HG03108 (cell line): ENCODE measurements around the gene TMEFF1.

ENCODE experiments used
- ATAC-seq: cut with Tn5 transposase; IDR thresholded peaks from one replicate; pipeline ENCODE4 v1.9.1; 2021; ENCODE audit warnings: moderate library complexity; ENCODE audit not compliant: unreplicated experiment

TMEFF1 gene

DNA sequence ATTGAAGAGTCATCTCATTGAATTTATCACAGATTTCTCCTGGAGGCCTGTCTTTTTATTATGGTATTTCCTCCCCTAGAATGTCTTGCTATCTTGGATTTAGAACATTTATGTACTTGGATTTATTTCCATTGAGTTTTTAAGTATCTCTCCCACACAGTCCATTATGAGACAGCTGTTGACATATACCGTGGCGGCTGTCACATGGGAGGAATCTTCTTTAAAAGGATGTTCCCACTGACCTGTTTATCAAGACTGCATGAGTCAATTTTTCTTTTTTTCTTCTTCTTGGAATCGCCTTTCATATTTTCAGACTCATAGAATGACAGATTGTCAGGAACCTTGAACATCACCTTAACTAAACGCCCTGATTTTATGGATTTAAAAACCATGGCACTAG, 102.1 kb downstream of the TMEFF1 start:
- no peak for ATAC-seq

DNA sequence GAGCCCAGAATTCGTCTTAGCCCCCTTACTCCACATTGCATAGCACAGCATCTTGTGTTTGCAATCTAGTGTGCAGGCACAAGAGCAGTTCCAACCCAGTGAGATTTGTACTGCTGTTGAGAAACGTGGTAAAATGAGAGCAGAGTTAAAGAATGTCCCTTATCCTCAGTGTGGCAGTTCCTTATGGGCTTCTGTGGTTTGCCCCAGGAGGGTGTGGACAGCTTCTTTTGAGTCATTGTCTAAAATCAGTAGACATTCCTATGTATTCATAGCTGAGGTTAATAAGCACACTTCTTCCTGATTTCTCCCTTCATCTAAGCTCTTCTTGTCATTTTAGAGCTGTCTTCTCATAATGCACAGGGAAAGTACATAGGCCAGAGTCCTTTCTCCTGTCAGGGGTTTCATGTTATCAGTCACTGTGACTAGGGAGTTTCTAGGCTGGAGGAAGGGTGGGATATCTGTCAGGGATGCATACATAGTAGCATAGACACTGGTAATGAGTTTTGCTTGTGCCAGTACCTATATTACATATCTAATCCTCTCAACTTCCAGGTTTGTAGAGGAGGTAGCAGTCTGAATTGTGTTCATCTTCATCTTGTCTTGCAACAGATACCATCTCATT, 102.9 kb downstream of the TMEFF1 start:
- no peak for ATAC-seq

DNA sequence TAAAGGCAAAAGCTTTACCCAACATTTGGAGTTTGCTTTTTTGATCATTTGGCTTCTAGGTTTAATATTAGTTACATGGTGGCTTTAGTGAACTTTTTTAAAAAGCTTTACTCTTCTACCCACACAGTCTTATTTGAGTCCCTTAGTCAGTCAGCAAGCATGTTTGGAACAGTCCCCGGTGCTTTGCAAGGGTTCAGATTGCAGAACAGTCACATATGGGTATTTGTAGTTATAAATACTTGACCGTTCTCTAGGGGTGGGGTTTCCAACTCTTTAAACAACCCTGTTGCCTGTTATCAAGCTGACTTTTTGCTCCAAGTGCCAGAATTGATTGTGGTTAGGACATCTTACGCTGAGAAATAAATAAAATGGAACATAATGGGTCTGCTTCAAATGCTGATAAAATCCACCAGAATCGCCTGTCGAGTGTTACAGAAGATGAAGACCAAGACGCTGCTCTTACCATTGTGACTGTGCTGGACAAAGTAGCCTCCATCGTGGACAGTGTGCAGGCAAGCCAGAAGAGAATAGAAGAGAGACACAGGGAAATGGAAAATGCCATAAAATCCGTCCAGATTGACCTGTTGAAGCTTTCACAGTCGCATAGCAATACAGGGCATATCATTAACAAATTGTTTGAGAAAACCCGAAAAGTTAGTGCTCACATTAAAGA, 105.0 kb downstream of the TMEFF1 start, which contains the start of gene CAVIN4:
Gene CAVIN4 (plus strand): TSS at position 304 of the 673 bp plus-strand sequence. CDS start 65 bp downstream, at position 369.
- ATAC-seq: no peak

DNA sequence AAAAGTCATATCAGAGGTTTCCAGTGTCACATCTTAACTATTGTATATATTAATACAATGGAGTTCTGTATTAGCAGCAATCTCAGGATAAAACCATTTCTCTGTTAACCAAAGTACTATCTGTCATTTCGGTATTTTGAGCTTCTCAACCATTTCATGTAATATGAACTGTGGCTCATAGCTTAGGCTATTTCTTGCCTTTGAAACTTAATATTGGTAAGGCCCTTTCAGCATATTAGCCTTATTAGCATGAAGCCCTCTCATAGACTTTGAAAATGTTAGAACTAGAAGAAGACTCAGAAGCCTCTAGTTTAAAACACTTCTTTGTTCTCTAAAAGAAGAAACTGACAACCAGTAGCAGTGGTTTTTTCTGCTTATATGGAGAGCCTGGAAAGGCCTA, 105.7 kb downstream of the TMEFF1 start:
- no peak for ATAC-seq

DNA sequence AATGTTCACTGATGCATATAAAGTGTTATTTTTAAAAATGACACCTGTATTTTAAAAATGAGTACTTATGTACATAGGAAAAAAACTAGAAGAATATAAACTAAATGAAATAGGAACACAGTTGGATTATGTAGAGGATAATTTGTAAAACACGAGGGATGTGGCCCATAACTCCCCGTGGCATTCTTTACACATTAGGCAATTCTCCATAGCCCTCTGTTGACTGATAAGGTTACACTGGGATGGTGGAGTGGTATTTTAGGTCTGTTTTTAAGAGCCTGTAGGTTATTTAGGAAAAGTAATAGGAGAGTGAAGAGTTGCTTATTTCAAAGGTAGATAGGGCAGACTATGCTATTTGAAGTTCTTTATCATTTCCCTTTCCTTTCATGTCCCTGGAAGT, 106.7 kb downstream of the TMEFF1 start:
- no peak for ATAC-seq

DNA sequence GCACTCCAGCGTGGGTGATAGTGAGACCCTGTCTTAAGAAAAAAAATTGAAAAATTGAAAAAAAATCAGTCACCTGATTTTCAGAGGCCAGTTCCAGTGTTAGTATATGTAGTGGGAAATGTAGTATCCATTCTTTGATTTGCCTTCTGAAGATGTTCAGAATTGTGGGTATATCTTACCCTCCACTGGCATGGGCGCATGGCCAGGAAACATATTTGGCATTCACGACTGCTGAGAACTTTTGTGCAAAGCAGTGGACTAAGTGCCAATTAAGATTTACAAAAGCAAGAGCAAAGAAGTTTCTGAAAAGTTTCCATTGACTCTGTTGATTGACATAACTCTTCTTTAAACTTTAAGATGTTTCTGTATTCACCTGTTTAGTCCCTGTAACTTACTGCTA, 107.3 kb downstream of the TMEFF1 start:
- ATAC-seq: no peak

DNA sequence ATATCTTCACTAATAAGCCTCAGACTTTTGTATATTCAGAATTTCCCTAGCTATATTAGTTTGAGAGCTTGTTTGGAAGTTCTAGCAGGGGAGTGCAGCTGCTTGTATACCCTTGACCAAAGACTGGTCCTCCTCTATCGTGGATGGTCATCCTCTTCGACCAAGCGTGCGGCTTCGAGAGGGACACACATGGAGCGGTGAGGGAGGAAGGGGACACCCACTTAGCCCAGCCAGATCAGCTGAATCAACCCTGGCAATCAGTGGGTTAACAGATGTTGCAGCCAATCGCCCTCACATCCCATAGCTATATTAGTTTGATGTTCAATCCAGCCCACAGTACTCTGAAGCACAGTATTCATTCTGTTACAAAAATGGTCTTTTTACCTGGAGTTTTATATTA, 108.1 kb downstream of the TMEFF1 start:
- ATAC-seq: no peak

DNA sequence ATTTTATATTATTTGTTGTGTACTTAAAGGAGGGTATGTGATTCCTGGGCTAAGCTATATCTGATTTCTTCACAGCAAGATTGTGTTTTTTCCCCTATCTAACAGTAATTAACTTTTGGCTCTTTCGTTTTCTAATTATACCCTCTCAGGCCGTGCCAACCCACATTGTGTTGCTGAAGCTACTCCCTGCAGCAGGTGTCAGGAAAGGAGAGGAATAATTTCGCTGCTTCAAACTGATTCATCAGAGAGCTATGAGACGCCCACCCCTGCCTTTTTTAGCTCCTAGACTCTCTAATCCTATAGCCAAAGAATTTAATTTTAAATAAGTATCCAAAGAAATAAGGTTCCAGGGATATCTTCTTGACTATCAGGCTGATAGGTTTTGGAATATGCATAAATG, 108.7 kb downstream of the TMEFF1 start:
- ATAC-seq: no peak

DNA sequence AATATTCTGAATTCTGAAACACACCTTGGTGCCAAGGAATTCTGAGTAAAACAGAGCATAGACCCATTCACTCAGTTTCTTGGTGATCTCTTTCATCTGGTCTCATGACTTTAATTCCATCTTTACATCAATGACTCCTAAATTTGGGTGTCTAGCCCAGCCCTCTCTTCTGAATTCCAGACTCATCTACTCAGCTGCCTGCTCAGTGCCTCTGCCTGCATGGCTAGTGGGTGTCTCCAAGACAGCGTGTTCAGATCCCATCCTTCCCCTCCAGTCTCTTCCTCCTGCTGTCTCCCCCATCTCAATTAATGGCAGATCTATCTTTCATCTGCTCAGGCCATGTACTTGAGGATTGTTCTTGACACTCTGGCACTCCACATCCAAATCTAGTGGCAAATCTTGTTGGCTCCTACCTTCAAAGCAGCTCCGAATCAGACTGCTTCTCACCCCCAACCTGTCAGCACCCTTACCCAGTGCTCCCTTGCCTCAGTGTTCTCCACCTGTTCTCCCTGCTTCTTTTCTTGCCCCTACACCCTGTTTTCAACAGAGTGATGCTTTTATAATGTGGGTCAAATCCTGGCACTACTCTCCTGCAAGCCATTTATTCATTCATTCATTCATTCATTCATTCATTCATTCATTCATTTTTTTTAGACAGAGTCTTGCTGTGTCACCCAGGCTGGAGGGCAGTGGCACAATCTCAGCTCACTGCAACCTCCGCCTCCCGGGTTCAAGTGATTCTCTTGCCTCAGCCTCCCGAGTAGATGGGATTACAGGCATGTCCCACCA, 110.3 kb downstream of the TMEFF1 start:
- no peak for ATAC-seq

DNA sequence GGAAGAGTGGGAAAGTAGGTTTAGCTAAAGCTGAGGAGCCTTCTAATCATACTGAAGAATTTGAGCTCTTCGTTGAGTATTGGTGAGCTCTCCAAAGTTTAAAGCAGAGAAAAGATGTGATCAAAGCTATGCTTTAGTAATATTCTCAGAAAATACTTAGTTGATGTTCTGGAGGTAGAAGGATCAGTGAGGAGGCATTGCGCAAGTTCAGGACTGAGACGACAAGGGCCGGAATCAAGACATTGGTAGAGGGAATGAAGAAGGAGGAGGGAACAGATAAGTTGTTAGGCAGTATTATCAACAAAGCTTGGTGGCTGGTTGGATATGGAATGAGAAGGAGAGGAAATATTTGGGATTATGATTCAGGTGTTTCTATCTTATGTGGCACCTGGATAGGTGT, 112.0 kb downstream of the TMEFF1 start:
- no peak for ATAC-seq

DNA sequence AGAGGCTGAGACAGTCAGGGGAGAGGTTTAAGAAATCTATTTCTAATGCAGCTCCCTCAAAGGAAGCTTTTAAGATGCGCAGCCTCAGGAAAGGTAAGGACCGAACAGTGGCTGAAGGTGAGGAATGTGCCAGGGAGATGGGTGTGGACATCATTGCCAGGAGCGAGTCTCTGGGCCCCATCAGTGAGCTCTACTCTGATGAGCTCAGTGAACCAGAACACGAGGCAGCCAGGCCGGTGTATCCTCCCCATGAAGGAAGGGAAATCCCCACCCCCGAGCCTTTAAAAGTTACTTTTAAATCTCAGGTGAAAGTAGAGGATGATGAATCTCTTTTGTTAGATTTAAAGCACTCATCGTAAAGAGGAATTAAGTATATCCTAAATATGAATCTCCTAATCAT, 113.1 kb downstream of the TMEFF1 start:
- no peak for ATAC-seq

DNA sequence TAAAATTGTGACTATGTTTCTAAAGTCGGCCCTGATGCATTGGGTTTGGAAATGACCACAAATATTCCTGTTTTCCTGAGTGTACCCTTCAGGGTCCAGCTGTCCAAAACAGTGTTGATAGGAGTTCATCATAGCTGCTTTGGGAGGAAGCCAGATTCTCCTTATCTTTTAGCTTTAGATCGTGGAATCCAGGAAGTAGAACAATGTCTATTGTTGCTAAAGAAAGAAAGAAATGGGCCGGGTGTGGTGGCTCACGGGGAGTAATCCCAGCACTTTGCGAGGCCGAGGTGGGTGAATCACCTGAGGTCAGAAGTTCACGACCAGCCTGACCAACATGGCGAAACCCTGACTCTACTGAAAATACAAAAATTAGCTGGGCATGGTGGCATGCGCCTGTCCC, 114.4 kb downstream of the TMEFF1 start:
- ATAC-seq: no peak

DNA sequence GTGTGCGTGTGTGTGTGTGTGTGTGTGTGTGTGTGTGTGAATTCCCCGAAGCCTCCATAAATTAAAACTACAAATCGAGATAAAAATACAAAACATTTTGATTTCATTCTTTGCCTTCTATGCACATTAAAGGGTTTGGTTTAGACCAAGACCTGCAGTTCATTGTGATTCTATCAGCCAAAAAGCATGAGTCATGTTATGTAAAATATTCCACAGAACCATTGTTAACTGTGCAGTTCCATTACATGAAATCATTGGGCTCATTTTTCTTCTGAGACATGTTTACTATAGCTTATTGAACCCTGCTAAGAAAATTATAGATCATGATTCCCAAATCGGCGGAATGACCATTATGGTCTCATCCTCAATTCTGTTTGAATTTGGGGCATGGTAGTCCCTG, 116.6 kb downstream of the TMEFF1 start:
- no peak for ATAC-seq

DNA sequence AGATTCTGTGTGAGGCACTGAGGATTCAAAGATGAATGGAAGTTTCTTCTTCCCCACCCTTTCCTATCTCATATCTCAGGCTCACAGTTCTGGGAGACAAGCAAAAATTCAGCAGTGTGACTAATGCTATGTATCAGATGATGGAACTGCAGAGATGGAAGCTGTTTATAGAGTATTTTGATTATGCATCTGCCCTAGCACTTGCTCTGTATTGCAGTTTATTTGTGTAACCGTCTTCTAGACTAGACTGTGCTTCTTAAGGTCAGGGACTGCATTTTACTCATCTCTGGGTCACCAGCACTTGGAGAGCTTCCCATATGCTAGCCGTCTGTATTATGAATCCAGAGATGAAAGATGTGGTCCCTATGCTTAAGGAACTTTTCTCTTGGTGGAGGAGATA, 117.5 kb downstream of the TMEFF1 start:
- ATAC-seq: no peak

DNA sequence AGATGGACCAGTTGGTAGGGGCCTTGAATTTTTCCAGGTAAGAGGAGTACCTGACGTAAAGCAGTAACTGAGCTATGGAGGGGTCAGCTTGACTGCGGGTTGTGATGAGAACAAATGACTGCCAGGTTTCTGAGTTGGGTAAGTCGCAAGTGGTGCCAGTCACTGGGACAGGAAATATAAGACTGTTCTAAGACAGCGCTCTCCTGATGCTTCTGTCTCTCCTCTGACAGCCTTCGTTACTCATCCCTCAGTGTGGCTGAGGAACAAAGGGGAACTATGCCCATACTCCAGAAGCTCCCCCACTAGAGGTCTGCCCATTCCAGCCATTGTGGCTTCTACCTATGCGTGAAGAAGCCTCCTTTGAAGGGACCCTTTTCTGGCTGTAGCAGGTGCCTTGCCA, 118.2 kb downstream of the TMEFF1 start:
- no peak for ATAC-seq

DNA sequence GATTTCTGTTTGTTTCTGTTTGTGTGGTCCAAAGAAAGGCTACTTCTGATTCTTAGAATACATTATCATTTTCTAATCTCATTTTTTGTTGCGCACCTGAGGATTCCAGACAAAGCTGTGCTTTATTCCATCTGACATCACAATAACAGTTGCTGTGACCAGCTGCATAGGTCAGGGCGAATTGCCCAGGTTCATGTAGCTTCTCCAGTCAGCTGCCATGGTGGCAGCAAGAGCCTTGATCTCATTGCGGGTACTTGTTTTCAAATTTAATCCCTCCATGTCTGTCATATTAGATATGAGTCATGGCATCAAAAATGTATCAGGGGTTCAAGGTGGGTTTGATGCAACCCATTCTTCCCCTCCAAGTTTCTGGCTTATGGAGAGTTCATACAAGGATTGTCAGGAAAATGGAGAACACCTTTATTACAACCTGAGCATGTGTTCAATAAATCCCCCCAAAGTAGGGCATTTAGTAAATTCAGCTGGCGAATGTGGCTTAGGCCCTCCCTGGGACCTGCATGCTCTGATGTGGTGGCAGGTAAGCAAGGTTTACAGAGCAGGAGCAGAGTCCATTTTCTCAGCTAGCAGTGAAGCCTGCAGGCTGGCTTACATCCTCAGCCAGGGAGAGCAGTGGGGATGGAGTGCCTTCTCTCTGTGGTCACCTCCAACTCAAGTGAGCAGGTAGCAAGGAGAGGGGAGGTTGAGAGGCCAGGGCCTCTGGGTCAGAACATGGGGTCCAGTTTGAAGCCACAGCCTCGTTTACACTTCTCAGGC, 118.9 kb downstream of the TMEFF1 start:
- ATAC-seq: no peak

DNA sequence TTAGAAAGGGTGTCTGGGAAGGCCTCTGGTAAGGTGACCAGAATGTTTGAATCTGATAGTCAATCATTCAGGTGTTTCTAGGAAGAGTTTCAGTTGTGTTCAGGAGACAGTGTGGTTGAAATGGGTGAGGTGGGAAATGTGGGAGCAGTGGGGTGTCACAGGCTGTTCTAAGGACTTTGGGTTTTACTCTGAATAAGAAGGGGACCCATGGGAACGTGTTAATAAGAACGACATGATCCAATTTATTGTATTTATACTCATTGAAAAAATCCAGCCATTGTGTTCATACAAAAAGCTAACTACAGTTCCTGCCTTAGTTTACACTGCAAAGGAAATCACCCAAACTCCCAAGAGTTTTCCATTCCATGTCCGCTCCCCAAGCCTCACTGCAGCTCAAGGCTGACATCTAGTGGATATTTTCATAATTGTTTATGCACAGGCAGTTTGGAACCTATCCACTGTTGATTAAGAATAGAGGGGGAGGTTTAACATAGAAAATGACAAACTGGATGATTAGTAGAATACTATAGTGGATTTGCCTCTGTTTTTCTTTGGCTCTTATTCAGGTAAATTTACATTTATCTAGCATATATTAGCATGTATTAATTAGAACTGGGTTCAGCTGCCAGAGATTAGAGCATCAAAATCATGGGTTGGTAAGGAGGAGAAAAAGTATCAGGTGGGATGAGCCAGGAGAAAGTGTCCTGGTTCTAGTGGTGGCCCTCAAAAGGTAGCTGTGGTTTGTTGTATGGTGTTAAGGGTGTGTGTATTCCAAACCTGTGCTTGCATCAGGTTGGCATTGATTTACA, 122.6 kb downstream of the TMEFF1 start:
- ATAC-seq: no peak

DNA sequence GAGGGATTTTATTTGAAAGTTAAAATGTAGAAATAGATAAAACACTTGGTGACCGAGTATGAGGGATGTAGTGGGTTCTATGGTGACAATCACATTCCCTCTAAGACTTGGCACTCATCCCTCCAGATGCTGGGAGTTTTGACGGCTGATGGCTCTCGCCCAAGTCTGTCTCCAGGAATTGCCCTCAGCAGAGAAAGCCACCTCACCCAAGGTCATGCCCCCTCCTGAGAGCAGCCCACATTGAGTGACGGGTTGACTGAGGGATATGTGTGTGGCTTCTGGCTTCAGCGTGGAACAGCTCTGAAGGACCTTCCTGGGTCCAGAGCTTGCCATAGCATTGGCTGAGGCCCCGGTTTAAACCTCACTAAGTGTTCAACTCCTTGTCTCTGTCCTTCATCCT, 124.3 kb downstream of the TMEFF1 start:
- ATAC-seq: no peak

DNA sequence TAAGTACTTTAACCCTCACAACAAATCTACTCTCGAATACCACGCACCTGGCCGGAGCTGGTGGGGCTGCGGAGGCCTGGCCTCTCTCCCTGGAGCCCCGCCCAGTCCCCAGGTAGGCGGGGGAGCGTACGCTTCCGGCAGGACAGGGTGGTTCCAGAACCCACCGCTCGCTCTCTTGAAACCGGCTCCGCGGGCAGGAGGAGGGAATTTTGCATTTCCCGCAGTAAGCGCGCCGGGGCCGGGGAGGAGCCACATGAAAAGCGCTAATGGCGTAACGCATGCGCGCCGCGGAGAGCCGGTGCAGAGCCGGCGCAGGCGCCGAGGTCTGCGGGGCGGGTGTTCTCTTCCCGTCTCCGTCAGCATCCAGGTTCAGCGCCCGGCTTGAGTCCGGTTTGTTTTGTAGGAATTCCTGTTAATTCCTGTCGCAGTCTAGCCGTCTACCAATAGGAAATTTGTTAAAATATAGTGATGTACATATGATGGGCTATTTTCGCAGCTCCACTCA, 125.7 kb downstream of the TMEFF1 start:
- ATAC-seq: peak; percentile 54

DNA sequence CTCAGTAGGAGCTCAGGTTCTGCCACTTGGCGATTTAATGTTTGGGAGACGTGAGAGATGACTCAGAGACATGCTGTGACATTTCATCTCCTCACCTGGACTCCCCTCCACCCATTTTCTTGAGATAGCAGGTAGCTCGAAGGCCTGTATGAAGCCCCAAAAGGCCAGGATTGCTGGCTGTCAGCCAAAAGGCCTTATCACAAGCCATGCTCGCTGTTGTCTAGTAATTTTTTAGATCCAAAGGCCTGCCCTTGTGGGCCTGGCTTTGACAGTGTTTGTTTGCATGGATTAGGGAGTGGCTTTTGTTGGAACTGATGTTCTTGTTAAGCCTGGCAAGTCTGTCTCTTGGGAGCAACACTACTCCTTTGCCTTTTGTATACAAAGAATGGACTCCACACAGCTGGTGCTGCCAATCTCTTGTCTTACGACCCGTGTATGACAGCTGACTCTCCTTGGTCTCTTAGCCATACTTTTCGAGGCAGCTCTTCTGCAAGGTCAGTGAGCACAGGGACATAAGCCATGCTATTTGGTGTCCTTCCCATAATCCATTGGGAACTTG, 127.7 kb downstream of the TMEFF1 start:
- ATAC-seq: no peak
